Brain microvascular endothelial cell (primary cell): ENCODE results near the gene PPP1R13B.

Experiments used
- DNase-seq: peaks from one replicate; pipeline ENCODE4 v3.0.0-alpha.2; 2020
- H3K27ac ChIP-seq: fragments of 250-450 bp; sonication (Bioruptor Pico); 2 replicates; pipeline ENCODE4 v1.5.1; 2020; ENCODE audit warnings: mild to moderate bottlenecking, moderate library complexity
- H3K27me3 ChIP-seq: fragments of 250-450 bp; sonication (Bioruptor Pico); replicated peaks from 2 replicates; pipeline ENCODE4 v1.5.1; 2020; ENCODE audit warnings: mild to moderate bottlenecking
- H3K36me3 ChIP-seq: fragments of 250-450 bp; sonication (Bioruptor Pico); replicated peaks from 2 replicates; pipeline ENCODE4 v1.5.1; 2020; ENCODE audit warnings: mild to moderate bottlenecking
- H3K4me3 ChIP-seq: 2 replicates; pipeline ENCODE4 v1.5.1; 2011; ENCODE audit warnings: low read depth, mild to moderate bottlenecking, control low read depth, low read length, moderate library complexity
- in situ Hi-C: cut with HindIII; loops from 2 replicates; pipeline ENCODE4 v1.10.0; 2017; ENCODE audit warnings: low sequenced_read_pairs, low pct_ligation_motif_present
- TF ChIP-seq, protein P1 (sequence below): IDR thresholded peaks from 2 replicates; pipeline ENCODE4 v1.5.1; 2011; ENCODE audit warnings: low read depth, mild to moderate bottlenecking, moderate library complexity, low read length, control low read depth, inconsistent platforms; ENCODE audit errors: missing control alignments

Gene PPP1R13B

DNA sequence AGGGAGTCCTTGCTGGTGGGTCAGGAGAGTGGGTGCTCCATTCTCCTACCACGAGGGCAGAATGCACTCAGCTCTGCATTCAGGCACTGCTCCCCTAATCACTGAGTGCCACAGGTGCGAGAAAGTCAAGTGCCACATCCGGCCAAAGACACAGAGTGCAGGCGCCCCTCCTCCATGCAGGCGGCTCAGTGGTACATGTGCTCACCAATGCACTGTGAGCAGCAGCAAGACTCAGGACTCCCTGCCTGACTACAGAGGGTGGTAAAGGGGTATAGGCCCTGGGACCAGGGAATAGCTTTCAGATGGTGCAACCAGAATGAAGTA lies 98.9 kb downstream of the PPP1R13B start:
- no peaks in the 10 kb centered on the region for H3K36me3 ChIP-seq
- TF ChIP-seq, protein P1, sequence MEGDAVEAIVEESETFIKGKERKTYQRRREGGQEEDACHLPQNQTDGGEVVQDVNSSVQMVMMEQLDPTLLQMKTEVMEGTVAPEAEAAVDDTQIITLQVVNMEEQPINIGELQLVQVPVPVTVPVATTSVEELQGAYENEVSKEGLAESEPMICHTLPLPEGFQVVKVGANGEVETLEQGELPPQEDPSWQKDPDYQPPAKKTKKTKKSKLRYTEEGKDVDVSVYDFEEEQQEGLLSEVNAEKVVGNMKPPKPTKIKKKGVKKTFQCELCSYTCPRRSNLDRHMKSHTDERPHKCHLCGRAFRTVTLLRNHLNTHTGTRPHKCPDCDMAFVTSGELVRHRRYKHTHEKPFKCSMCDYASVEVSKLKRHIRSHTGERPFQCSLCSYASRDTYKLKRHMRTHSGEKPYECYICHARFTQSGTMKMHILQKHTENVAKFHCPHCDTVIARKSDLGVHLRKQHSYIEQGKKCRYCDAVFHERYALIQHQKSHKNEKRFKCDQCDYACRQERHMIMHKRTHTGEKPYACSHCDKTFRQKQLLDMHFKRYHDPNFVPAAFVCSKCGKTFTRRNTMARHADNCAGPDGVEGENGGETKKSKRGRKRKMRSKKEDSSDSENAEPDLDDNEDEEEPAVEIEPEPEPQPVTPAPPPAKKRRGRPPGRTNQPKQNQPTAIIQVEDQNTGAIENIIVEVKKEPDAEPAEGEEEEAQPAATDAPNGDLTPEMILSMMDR: no peak
- no peaks in the 10 kb centered on the region for H3K27me3 ChIP-seq
- no peak for DNase-seq
- H3K4me3 ChIP-seq: no peak overlapping the region
- H3K27ac ChIP-seq: no peak overlapping the region
- in situ Hi-C loops: no loop called here

DNA sequence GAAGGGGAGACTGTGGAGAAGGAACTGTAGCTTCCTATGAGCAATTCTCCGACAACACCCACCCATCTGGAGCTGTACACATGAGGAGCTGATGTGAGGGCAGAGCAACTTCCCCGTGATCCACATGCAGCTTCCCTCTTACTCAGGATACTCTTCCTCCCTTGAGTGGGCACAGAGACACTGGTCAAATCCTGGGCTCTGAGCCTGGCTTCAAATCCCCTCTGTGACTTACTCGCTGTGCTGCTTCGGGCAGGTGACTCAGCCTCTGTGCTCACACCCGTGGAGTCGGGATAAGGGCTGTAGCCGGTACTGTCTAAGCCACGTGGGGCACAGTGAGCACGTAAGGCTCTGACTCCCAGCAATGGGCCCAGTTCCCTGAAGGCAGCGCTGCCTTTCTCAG lies 100.7 kb downstream of the PPP1R13B start:
- TF ChIP-seq, protein P1: no peak
- H3K27ac ChIP-seq: no peak overlapping the region
- in situ Hi-C loops: no loop called here
- peak; percentile 31 for DNase-seq
- no peaks in the 10 kb centered on the region for H3K36me3 ChIP-seq
- no peak overlapping the region for H3K4me3 ChIP-seq
- no peaks in the 10 kb centered on the region for H3K27me3 ChIP-seq

DNA sequence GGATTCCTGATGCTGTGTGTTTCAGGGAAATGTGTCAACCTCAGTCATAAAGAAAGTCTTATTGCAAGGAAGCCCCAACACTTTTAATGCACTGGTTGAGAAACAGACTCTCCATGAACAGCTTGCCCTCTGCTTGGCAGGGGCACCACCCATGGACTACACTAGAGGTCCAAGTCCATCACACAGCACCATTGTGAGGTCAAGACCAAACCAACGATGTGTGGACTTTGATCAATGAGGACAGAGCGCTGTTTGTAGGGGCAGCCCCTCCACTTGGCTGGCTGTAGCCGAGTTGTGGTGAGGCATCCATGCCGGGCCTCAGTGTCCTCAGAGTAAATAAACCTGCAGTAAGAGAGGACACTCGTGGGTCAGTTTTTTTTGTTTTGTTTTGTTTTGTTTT lies 102.0 kb downstream of the PPP1R13B start:
- H3K27ac ChIP-seq: no peak overlapping the region
- H3K27me3 ChIP-seq: no peaks in the 10 kb centered on the region
- in situ Hi-C loops: no loop called here
- H3K36me3 ChIP-seq: no peaks in the 10 kb centered on the region
- no peak overlapping the region for H3K4me3 ChIP-seq
- no peak for DNase-seq
- TF ChIP-seq, protein P1: no peak

DNA sequence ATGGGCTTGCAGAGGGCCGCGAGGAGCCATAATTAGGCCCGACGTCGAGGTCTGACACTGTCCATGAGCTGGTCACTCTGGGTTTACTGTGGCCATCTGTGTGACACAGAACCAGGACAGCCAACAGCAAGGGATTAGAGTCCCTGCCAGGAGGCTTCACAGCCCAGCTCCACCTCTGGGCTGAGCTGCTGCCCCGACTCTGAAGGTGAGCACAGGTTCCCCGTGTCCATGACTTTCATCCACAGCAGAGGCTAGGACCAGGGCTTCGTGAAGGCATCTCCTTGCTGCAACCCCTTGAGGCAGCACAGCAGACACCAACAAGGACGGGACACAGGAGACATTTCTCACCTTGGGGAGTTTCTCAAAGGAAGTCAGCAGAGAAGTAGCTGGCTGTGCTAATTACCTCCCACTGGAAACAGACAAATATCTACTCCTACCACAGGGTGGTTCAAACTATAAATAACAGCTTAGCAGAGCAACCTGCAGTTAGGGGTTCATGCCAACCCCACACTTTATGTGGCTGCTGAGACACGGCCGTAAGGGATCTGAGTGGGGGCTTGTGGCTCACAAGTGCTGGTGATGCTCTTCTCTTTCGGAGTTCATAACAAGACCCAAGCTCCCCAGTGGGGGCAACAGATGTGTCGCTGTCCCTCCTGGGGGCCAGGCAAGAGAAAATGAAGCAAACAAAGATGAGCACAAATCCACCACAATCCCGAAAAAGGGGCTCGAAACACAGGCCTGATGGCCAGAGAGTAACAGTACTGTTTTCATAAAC lies 102.6 kb downstream of the PPP1R13B start:
- Histone ChIP-seq H3K27me3 (no peaks in the 10 kb centered on the region), H3K36me3 (no peaks in the 10 kb centered on the region), H3K27ac (no peak overlapping the region), H3K4me3 (no peak overlapping the region)
- TF ChIP-seq, protein P1: no peak
- DNase-seq: no peak
- in situ Hi-C loops: no loop called here

DNA sequence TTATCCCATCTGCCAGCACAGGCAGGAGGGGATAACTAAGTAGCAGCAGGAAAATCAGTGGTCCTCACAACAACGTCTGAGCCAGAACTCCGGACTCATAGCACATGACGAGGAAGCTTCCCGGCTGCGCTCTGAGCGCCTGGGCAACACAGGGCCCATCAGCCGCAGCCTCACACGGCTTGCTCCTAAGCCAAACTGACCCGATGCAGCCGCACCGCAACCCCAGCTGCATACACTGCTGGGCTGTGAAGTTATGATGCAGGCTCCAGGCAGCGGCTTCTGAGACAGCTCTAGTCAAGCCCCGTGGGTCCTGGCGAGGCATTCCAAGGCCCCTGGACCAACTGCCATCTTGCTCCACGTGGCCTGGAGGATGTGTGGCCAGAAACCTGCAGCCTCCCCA lies 103.7 kb downstream of the PPP1R13B start:
- DNase-seq: no peak
- H3K36me3 ChIP-seq: no peaks in the 10 kb centered on the region
- no peak overlapping the region for H3K27ac ChIP-seq
- no peaks in the 10 kb centered on the region for H3K27me3 ChIP-seq
- TF ChIP-seq, protein P1: no peak
- H3K4me3 ChIP-seq: no peak overlapping the region
- in situ Hi-C loops: no loop called here
